ENCODE results near the gene EIF3J. TPM values are rescaled to one million over a fixed set of nuclear protein-coding genes. Genes with fewer than 3 reads are reported as not detected.
"Not testable (repeated sequence)": the region's sequence is repeated elsewhere in the genome, so short reads cannot be mapped to it uniquely, and the experiment has no call there.

The EIF3J gene
- total RNA-seq, 1 donor from 2014 or later, result 76.2 TPM

DNA sequence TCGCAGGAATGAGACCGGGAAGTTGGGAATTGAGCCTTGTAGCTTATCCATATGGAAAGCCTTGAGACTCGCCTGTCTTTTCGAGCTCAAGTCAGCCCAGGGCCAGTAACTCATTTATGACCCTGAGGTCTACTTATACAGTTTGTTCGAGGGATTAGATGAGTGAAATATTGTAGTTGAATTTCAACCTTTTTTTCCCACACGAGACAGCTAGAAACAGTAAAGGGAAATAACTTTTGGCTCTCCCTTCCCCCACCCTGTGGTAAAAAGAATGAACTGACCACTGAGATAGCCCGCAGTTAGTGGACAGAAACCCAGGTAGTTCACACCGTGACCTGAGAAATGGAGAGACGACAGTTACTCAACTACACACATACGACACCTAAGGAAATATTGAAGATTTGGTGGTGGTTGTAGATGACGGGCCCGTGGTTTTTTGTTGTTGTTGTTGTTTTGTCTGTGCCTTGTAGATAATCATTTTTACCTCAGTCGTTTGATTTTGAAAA, 841 bp downstream of the EIF3J start:
- H3K79me2 ChIP-seq (ENCODE audit: low read depth), result peaks cover 66% of the 10 kb centered on the region
- H3K4me2 ChIP-seq, result peak overlapping the region; percentile 95
- Mint-ChIP-seq H3K4me3 (peak overlapping the region; percentile 93), H3K27ac (no peak overlapping the region), H3K27me3 (ENCODE audit: insufficient read depth, low read depth) (peaks cover 3% of the 10 kb centered on the region), H3K9me3 (no peaks in the 10 kb centered on the region), H3K4me1 (peaks cover 22% of the 10 kb centered on the region), H3K36me3 (peaks cover 14% of the 10 kb centered on the region)
- H3K27ac ChIP-seq, result no peak overlapping the region
- peaks cover 16% of the 10 kb centered on the region for H4K20me1 ChIP-seq (ENCODE audit: low read depth)
- H3K4me1 ChIP-seq, result peaks cover 6% of the 10 kb centered on the region
- no peaks in the 10 kb centered on the region for H3K27me3 ChIP-seq
- H3K36me3 ChIP-seq, result no peaks in the 10 kb centered on the region
- DNase-seq (ENCODE audit: low spot score), result no peak
- H3F3A ChIP-seq (ENCODE audit: low read depth), result peaks cover 26% of the 10 kb centered on the region
- H3K4me3 ChIP-seq, result peak overlapping the region; percentile 78
- H2AFZ ChIP-seq (replicated peaks), result peak overlapping the region; percentile 57
- peak overlapping the region; percentile 28 for H3K9ac ChIP-seq
- TF ChIP-seq EZH2 (IDR thresholded peaks at IDR 0.05), result no peak
- TF ChIP-seq, protein P1, sequence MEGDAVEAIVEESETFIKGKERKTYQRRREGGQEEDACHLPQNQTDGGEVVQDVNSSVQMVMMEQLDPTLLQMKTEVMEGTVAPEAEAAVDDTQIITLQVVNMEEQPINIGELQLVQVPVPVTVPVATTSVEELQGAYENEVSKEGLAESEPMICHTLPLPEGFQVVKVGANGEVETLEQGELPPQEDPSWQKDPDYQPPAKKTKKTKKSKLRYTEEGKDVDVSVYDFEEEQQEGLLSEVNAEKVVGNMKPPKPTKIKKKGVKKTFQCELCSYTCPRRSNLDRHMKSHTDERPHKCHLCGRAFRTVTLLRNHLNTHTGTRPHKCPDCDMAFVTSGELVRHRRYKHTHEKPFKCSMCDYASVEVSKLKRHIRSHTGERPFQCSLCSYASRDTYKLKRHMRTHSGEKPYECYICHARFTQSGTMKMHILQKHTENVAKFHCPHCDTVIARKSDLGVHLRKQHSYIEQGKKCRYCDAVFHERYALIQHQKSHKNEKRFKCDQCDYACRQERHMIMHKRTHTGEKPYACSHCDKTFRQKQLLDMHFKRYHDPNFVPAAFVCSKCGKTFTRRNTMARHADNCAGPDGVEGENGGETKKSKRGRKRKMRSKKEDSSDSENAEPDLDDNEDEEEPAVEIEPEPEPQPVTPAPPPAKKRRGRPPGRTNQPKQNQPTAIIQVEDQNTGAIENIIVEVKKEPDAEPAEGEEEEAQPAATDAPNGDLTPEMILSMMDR (IDR thresholded peaks at IDR 0.05), result peak; percentile 31
- TF ChIP-seq EZH2phosphoT487 (IDR thresholded peaks at IDR 0.05), result no peak
- no peaks in the 10 kb centered on the region for H3K9me3 ChIP-seq (ENCODE audit: low read depth)

DNA sequence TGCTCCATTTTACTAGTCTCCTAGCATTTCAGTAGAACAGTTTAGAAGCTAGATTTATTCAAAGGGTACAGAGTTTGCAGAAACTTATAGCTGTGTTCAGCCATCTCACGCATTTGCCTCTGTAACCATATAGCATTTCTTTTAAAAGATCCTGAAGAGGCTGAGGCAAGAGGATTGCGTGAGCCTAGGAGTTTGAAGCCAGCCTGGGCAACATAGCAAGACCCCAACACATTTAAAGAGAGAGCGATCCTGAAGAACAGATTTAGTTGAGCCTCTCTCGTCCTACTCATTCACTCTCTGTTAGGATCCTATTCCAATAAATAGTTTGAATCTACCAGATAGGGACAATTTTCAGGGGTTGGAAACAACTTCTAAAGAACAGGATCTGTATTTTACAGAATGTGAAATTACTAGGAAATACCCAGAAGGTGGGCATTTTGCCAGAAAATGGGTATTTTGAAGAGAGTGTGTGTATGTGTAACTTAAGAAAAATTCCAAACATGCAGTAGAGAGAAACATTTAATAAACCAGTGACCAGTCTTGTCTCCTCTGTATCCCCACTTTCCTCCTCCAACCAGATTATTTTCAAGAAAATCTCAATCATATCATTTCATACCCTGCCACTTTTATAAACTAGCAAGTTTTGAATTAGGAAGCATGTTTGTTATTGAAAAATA, 4.5 kb downstream of the EIF3J start:
- Mint-ChIP-seq H3K9me3 (no peaks in the 10 kb centered on the region), H3K36me3 (peaks cover 19% of the 10 kb centered on the region), H3K4me1 (peaks cover 13% of the 10 kb centered on the region), H3K27me3 (ENCODE audit: insufficient read depth, low read depth) (peaks cover 2% of the 10 kb centered on the region), H3K27ac (no peak overlapping the region), H3K4me3 (no peak overlapping the region)
- no peak overlapping the region for H3K9ac ChIP-seq
- H3K27me3 ChIP-seq, result no peaks in the 10 kb centered on the region
- H3F3A ChIP-seq (ENCODE audit: low read depth), result peaks cover 13% of the 10 kb centered on the region
- H3K4me3 ChIP-seq, result no peak overlapping the region
- peaks cover 34% of the 10 kb centered on the region for H4K20me1 ChIP-seq (ENCODE audit: low read depth)
- no peaks in the 10 kb centered on the region for H3K36me3 ChIP-seq
- no peak overlapping the region for H3K4me2 ChIP-seq
- TF ChIP-seq EZH2 (IDR thresholded peaks at IDR 0.05), result no peak
- TF ChIP-seq, protein P1 (IDR thresholded peaks at IDR 0.05), result no peak
- no peak for TF ChIP-seq EZH2phosphoT487 (IDR thresholded peaks at IDR 0.05)
- peaks cover 6% of the 10 kb centered on the region for H3K4me1 ChIP-seq
- H3K79me2 ChIP-seq (ENCODE audit: low read depth), result peaks cover 91% of the 10 kb centered on the region
- no peak overlapping the region for H2AFZ ChIP-seq (replicated peaks)
- H3K27ac ChIP-seq, result no peak overlapping the region
- no peak for DNase-seq (ENCODE audit: low spot score)
- H3K9me3 ChIP-seq (ENCODE audit: low read depth), result no peaks in the 10 kb centered on the region

DNA sequence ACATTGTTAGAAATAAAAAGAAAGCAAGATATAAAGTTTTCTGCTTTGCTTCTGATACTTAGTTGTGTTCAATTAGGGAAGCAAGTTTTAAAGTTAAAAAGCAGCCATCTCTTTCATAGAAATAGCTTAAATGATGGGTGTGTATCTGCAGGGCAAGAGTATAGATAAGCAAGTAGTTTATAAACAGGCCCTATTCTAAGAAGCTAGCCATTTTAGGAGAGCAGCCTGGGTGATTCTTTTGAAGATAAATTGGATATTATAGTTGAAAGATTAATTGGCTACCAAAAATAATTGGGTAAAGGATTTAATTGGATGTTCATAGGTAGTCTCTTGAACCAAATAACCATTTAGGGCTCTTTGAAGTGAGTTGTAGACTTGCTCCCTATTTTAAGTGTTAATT, 5.6 kb downstream of the EIF3J start:
- Histone ChIP-seq H3K9me3 (ENCODE audit: low read depth) (no peaks in the 10 kb centered on the region), H3K4me3 (no peak overlapping the region), H2AFZ (replicated peaks) (no peak overlapping the region), H3K27ac (no peak overlapping the region), H3K9ac (no peak overlapping the region), H3F3A (ENCODE audit: low read depth) (peaks cover 3% of the 10 kb centered on the region), H3K4me2 (no peak overlapping the region), H3K36me3 (no peaks in the 10 kb centered on the region), H3K27me3 (no peaks in the 10 kb centered on the region), H3K4me1 (peaks cover 6% of the 10 kb centered on the region), H3K79me2 (ENCODE audit: low read depth) (peaks cover 100% of the 10 kb centered on the region), H4K20me1 (ENCODE audit: low read depth) (peaks cover 34% of the 10 kb centered on the region)
- no peak for TF ChIP-seq EZH2phosphoT487 (IDR thresholded peaks at IDR 0.05)
- TF ChIP-seq, protein P1 (IDR thresholded peaks at IDR 0.05), result no peak
- no peak for TF ChIP-seq EZH2 (IDR thresholded peaks at IDR 0.05)
- no peaks in the 10 kb centered on the region for H3K9me3 Mint-ChIP-seq
- no peaks in the 10 kb centered on the region for H3K27me3 Mint-ChIP-seq (ENCODE audit: insufficient read depth, low read depth)
- no peak for DNase-seq (ENCODE audit: low spot score)
- no peak overlapping the region for H3K27ac Mint-ChIP-seq
- peaks cover 20% of the 10 kb centered on the region for H3K36me3 Mint-ChIP-seq
- no peak overlapping the region for H3K4me3 Mint-ChIP-seq
- H3K4me1 Mint-ChIP-seq, result peaks cover 13% of the 10 kb centered on the region

DNA sequence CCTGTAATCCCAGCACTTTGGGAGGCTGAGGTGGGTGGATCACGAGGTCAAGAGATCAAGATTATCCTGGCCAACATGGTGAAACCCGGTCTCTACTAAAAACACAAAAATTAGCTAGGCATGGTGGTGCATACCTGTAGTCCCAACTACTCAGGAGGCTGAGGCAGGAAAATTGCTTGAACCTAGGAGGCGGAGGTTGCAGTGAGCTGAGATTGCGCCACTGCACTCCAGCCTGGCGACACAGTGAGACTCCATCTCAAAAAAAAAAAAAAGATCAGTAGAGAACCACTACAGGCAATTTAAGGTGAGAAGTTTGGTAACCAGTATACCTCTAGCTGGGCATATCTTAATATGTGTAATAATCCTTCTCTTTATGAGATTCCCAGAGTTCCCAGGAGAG, 7.8 kb downstream of the EIF3J start:
- H3K27me3 Mint-ChIP-seq (ENCODE audit: insufficient read depth, low read depth); H3K27ac Mint-ChIP-seq; H2AFZ ChIP-seq (replicated peaks); DNase-seq (ENCODE audit: low spot score); H3K4me3 Mint-ChIP-seq; H3F3A ChIP-seq (ENCODE audit: low read depth); H3K27ac ChIP-seq; H3K9me3 ChIP-seq (ENCODE audit: low read depth); H3K27me3 ChIP-seq; H3K4me3 ChIP-seq; H3K4me1 ChIP-seq; H3K4me2 ChIP-seq; H3K4me1 Mint-ChIP-seq; H3K9ac ChIP-seq; H3K9me3 Mint-ChIP-seq; H3K36me3 ChIP-seq: not testable (repeated sequence)
- Histone ChIP-seq H3K79me2 (ENCODE audit: low read depth) (peaks cover 97% of the 10 kb centered on the region), H4K20me1 (ENCODE audit: low read depth) (peaks cover 29% of the 10 kb centered on the region)
- H3K36me3 Mint-ChIP-seq, result peaks cover 27% of the 10 kb centered on the region
